Fibroblast of skin of left biceps (primary cell): ENCODE results near the gene GPX2.
"Not testable (repeated sequence)": the region's sequence is repeated elsewhere in the genome, so short reads cannot be mapped to it uniquely, and the experiment has no call there.

Experiments used
- DNase-seq, 2 experiments: peaks; one replicate each; pipeline ENCODE4 v3.0.0-alpha.2; 2013; ENCODE audit warnings: low read depth in 2 of 2

Gene GPX2

DNA sequence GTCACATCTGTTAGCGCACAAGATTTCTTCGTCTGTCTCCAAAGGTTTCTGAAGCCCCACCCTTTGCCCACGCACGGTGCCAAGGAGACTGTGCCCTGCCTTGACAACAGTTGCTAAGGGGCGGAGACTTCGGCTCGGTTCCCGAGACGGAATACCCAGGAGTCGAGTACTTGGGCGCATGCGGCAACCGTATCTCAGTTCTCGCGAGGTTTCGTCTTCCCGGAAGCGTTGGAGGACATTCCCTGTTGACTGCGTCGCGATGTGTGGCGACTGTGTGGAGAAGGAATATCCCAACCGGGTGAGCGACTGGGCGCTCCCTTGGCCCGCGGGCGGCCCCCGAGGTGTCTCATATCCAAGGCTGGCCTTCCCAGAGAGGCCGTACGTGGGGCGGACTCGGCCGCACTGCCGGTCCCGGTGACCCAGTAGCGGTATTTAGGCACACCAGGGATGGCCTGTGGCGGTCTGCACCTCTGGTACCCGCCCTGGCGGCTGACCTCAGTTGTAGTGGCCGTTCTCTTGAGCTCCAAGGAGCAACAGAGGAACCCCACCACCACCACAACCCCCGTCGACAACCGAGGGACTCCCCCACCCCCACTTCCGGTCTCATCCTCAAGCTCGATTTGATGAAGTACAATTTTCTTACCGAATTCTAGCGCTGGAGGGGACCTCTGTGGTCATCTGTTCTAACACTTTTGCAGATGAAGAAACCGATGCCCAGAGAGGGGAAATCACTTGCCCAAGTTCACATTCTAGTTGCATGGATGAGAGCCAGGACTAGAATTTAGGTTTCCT is 28.1 kb downstream of the GPX2 start, which contains the start of gene CHURC1:
Gene CHURC1, plus strand, starts transcription at position 219 of the 792 bp plus-strand sequence. Its CDS starts 41 bp downstream, at position 260.
- DNase-seq: peak; percentile 92

DNA sequence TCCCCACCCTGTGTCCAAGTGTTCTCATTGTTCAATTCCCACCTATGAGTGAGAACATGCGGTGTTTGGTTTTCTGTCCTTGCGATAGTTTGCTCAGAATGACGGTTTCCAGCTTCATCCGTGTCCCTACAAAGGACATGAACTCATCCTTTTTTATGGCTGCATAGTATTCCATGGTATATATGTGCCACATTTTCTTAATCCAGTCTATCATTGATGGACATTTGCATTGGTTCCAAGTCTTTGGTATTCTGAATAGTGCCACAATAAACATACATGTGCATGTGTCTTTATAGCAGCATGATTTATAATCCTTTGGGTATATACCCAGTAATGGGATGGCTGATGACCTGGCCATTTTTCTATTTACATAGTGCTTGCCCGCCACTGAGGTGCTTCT is 29.1 kb downstream of the GPX2 start:
- not testable (repeated sequence) for DNase-seq

DNA sequence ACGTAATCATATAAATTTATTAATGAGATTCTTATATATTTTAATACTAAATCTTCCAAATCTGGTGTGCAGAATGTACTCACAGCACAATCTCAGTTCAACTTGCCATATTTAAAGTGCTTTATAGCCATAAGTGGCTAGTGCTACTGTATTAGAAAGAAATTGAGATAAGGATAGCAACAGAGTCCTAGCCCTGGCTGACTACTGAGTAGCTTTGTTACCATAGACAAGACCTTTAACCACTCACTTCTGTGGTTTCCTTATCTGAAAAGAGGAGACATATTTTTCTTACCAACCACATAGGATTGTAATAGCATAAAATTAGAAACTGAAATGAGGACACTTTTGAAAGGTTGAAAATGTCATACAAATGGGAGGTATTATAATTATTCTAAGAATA is 30.3 kb downstream of the GPX2 start:
- no peak for DNase-seq

DNA sequence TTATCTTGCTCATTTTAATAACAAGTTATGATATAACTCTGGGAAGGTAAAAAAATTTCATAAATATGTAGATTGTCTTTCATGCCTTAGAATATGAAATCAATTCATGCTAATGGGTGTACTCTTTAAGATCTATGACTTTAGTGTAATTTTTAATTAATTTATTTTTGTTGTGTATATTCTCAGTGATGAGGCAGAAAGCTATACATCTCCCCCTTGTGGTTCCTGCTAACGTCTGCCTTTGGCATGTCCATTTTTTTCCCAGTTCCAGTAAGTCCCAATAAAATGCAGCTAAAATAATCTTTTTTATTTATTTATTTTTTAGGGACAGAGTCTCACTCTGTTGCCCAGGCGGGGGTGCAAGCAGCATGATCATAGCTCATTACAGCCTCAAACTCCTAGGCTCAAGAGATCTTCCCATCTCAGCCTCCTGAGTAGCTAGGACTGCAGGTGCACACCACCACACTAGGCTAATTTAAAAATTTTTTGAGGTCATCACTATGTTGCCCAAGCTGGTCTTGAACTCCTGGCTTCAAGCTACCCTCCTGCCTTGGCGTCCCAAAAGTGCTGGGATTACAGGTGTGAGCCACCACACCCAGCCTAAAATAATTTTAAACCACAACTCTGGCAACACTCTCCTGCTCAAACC is 31.6 kb downstream of the GPX2 start:
- no peak for DNase-seq

GRCh38 chr14:64906022-64906421 is 36.5 kb downstream of the GPX2 start:
- DNase-seq: no peak

- DNase-seq: no peak
Measured at GRCh38 chr14:64899958-64900357, 42.6 kb downstream of the GPX2 start.

GRCh38 chr14:64891839-64892375 is 50.6 kb downstream of the GPX2 start:
- peak; percentile 22 to 27 for DNase-seq

DNA sequence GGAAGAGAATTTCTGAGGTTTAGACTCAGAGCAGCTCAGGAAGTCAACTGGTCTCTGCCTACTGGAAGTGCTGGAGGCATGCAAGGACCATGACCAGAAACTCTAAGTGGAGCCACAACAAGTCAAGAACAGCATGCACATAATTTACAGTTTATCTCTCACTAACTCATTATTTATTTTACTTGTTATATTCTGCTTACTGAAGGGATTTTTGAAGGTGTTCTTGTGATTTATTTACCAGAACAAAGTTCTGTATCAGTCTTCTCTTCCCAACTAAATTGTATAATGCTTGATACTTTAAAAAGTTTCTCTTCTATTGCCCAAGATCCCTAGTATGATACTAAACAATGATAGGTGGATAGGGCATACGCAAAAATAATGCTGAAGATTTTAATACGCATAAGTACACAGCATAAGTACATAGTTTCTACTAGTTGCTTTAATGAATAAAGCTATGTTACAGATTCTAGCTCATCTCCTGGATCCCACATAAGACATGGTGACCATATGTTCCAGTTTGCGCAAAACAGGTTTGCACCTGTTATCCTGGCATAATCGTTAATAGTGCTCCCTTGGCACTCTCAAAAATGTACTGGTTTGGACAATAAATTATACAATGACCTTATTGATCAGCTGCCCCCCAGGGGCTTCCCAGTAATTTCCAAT is 51.2 kb downstream of the GPX2 start:
- no peak for DNase-seq

- DNase-seq: no peak
Measured at GRCh38 chr14:64889352-64889751, 53.2 kb downstream of the GPX2 start.
